GM19372 (cell line): ENCODE measurements around the gene PCGF2.
A peak's percentile ranks its signal among the peaks of the same experiment; 100 is the strongest.

Source experiments
- ATAC-seq: cut with Tn5 transposase; IDR thresholded peaks from one replicate; pipeline ENCODE4 v1.9.1; 2021; ENCODE audit warnings: mild to moderate bottlenecking, low read depth, moderate library complexity; ENCODE audit not compliant: unreplicated experiment

PCGF2 gene

GRCh38 chr17:38751808-38752307 is 3.7 kb upstream of the PCGF2 start:
- ATAC-seq, result peak; percentile 19

DNA sequence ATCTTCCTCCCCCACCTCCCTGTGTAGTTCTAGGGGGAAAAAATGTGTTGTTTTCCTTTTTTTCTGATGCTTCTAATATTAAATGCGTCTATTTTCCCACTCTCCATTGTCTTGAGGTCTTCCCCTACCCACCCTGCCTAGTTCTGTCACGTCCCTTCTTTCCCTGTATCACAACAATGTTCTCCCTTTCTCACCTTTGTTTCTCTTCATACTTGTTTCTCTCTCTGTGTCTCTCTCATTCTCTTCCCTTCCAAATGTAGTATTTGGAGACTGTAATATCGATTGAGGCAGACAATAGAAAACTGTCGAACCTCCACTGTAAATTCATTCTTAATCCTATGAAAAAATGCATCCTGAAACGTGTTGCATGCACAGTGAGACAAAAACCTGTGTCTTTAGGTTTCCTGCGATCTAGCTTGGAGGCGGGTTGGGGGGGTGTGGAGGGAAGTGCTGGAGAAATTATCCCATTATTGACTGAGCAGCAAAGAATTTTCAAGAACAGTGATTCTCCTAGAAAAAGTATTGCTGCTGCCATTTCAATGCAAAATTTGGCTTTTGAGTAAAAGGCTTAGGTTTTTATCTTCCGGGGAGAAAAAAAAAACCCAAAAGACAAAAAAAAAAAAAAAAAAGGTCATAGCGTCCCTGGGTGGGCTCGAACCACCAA is 3.1 kb upstream of the PCGF2 start:
- no peak for ATAC-seq

- no peak for ATAC-seq
These were observed 2.4 kb upstream of the PCGF2 start for GRCh38 chr17:38750312-38751121.

GRCh38 chr17:38750044-38750311 is 1.8 kb upstream of the PCGF2 start:
- ATAC-seq, result no peak

- ATAC-seq, result no peak
These were observed 1.3 kb upstream of the PCGF2 start for GRCh38 chr17:38749223-38750043.

DNA sequence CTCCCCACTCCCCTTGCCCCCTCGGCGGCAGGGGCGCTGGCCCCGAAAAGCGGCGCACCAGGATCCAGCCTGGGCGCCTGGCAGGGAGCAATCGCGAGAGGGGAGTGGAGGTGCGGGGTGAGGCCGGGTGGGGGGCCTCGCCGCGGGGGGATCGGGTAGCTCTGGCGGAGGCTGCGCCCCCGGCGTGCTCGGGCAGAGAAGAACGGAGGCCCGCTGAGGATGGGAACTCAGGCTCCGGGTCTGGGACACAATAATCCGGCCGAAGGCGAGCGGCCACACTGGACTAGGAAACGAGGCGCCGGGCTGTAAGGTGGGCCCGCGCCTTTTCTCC is 721 bp upstream of the PCGF2 start:
- ATAC-seq, result no peak

DNA sequence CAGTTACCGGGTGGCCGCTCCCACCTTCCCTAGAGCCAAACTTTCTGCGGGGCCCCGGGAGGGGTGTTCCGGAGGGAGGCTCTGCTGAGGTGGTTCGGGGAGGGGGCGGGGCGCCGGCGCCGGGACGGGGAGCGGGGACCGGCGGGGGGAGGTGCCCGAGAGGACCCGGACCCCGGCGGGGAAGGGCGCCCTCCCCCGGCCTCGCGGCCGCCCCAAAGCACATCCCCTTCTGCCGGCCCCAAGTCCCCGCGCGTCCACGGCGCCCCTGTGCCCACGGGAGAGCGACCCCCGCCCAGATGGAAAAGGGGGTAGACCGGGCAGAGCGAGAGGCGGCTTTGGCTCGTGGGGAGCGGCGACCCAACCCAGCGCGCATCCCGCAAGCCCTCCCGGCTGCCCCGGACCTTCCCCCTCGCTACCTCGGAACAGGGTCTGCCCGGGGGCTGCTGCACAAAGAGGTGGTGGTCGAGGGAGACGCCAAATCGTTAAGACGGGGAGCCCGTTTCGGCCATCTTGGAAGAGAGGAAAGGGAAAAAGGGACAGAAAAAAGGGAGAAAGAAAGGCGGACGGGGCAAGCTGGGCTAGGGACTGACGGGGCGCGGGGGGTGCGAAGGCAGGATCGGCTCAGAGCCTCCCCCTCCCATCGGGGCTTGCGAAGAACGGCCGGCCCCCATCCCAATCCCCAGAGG is 530 bp downstream of the PCGF2 start:
- ATAC-seq, result no peak

- no peak for ATAC-seq
These were observed 1.2 kb downstream of the PCGF2 start for GRCh38 chr17:38746849-38747462.

DNA sequence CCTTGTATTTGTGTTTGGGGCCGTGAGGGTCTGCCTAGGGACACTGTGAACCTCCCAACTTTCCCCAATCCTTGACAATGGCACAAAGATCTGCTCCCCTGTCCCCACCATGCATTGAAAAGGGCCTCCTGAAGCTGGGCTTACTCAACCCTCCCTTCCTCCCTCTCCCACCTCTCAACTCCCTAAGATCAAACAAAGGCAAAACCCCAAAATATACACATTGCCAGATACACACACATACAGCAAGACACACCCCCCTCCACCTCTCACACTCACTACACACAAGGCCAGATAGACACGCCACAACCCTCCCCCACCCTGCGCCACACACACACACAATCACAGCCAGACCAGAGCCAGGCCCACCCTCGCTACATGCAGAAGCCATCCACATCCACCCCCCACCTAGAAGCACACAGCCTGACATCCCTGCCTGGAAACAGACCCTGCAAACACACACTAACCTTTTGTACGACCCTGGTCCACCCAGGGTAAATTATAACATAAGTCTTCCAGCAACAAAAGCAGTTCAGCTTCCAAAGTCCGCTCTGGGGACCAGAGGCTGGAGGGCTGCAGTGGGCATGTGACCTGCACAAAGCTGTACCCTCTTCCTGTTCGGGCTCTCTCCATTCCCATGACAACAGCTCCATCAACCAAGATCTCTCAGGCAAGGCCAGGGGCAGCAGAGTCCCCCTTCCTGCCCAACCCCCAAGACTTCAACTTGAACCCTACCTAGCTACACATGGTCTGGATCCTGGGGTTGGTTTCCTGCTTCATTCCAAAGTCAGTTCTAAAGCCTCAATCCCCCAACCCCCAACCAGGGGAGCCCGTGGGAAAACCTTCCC is 1.9 kb downstream of the PCGF2 start:
- no peak for ATAC-seq

GRCh38 chr17:38745545-38745944 is 2.6 kb downstream of the PCGF2 start:
- no peak for ATAC-seq

DNA sequence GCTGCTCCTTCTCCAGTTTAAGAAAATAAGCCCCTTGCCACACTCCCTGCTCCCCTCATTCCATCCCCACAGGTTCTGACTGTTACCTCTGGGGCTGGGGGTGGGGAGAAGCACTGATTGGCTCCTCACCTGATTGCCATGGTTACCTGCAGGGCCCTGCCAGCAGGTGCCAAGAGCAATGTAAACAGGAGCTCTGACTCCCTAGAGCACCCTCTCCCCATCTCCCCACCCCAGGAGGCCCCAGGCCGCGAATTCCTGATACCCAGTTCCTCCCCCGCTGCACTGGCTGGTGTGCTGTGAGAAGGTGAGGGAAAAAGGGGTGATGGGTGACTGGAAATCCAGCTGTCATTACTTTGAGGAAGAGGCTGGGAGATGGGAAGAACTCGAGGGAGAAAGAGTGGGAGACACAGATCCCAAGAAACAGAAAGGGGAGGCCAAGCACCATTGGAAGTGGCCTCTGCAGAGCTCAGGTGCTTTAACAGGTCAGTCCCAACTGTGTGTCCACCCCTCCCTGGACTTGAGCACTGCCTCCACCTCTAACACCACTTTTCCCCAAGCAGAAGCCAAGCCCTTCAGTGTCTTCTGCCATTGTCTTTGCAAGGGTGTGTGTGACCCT is 4.5 kb downstream of the PCGF2 start:
- ATAC-seq, result no peak

DNA sequence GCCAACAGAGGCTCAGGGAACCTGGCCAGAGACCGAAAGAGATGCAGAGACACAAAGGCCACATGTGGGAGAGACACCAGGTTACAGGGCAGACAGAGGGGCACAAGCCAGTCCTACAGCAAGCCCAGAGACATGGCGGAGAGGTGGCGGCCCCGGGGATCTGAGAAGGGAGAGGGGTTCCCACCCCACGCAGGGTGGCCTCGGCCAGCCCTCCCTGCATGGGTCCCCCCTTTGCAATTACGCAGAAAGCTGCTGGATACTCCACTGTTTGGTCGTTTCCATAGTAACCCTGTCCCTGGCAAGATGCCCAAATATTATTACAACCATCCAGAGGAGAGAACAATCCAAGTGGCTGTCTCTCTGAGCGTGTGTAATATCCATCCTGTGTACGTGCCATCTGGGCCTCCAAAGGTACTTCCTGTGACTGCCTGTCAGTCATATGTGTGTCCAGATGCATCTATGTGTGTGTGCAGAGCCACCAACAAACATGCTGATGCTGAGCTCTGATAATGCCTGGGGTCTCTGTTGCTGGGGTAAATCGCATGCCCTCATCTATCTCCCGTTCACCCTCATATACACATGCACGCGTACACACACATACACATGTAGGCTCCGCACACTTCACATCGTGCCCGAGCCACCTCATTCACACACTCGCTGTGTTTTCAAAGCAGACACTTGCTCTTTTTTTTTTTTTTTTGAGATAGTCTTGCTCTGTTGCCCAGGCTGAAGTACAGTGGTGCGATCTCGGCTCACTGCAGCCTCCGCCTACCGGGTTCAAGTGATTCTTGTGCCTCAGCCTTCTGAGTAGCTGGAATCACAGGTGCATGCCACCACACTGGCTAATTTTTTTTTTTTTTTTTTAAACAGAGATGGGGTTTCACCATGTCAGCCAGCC is 5.5 kb downstream of the PCGF2 start:
- ATAC-seq, result no peak

GRCh38 chr17:38741921-38742410 is 6.2 kb downstream of the PCGF2 start:
- ATAC-seq, result no peak

GRCh38 chr17:38741461-38741860 is 6.7 kb downstream of the PCGF2 start:
- ATAC-seq, result no peak

DNA sequence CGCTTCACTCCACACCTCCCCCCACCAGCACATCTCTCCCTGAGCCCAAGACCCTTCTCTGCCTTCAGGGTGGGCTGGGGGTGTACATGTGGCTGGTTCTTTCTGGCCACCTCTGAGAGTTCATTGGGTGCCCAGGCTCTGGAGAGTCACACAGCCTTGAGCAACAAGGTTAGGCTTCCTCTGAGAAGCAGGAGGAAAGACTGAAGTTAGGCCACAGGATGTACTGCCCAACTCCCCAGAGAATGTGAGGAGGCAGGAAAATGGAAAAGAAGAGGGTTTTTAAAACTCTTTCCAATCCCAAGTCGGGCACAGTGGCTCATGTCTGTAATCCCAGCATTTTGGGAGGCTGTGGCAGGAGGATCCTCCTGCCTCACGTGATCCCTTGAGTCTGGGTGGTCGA is 7.3 kb downstream of the PCGF2 start:
- no peak for ATAC-seq

DNA sequence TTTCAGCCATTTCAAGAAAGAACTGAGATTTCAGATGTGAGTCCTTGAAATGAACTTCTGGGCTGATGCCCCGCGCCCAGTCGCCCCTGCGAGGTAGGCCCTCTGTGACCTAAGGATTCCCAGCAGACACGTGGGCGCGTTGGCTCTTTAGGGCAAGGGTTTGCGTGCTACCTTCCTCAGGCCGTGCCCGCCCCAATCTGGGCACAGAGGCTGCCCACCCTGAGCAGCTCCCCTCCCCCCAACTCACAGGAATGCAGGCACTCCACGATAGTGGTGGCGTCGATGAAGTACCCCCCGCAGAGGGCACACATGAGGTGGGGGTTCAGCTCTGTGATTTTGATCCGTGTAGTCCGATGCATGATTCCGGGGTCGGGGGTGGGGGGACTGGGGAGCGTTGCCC is 8.1 kb downstream of the PCGF2 start:
- no peak for ATAC-seq

DNA sequence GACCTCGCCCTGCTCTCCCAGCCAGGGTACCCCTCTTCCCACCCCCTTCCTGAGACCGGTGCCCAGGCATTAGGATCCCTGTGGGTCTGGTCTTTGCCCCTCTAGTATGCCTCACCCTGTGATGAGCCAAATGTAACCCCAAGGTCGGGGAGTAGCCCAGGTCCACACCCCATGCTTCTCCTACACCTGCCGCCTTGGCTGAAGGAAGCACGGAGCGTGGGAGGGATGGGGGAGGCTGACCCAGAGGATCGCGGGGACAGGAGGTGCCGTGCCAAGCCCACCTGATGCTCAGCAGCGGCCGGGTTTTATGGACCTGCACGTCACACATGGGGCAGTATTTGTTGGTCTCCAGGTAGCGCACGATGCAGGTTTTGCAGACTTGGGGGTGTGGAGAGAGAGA is 8.8 kb downstream of the PCGF2 start:
- ATAC-seq, result no peak

GRCh38 chr17:38738686-38739085 is 9.4 kb downstream of the PCGF2 start:
- no peak for ATAC-seq
